ENCODE measurements around the gene DUXA. TPM values are rescaled to one million over a fixed set of nuclear protein-coding genes. Genes with fewer than 3 reads are reported as not detected.

The DUXA gene
- total RNA-seq, 1 donor from 2014 or later: not detected

GRCh38 chr19:57192993-57193392, 25.7 kb upstream of the DUXA start:
- Histone ChIP-seq H3K4me3 (peak overlapping the region in 1 of 2 donors; percentile 92), H3K4me1 (peaks cover 28% of the 10 kb centered on the region), H3K9me3 (no peaks in the 10 kb centered on the region), H3K27me3 (no peaks in the 10 kb centered on the region), H3K36me3 (peaks cover 0 to 46% of the 10 kb centered on the region in 2 donors), H3K27ac (no peak overlapping the region)
- TF ChIP-seq CTCF (IDR thresholded peaks at IDR 0.05) (no peak), POLR2A (IDR thresholded peaks at IDR 0.05) (no peak), POLR2AphosphoS5 (IDR thresholded peaks at IDR 0.05; ENCODE audit: insufficient read depth in 1 of 2, low read depth in 1 of 2) (no peak)
- intact Hi-C loops (cut with DNase I): no loop called here
- DNase-seq (ENCODE audit: extremely low spot score in 2 of 2): no peak

GRCh38 chr19:57192077-57192420, 24.8 kb upstream of the DUXA start:
- no peaks in the 10 kb centered on the region for H3K27me3 ChIP-seq
- peak in 1 of 2 donors; percentile 54 for DNase-seq (ENCODE audit: extremely low spot score in 2 of 2)
- H3K9me3 ChIP-seq: no peaks in the 10 kb centered on the region
- H3K27ac ChIP-seq: peak overlapping the region; percentile 87
- H3K4me1 ChIP-seq: peaks cover 28% of the 10 kb centered on the region
- peak overlapping the region; percentile 92 for H3K4me3 ChIP-seq
- peaks cover 0 to 38% of the 10 kb centered on the region in 2 donors for H3K36me3 ChIP-seq
- intact Hi-C loops (cut with DNase I): no loop called here
- TF ChIP-seq POLR2AphosphoS5 (IDR thresholded peaks at IDR 0.05; ENCODE audit: insufficient read depth in 1 of 2, low read depth in 1 of 2): no peak

- TF ChIP-seq POLR2AphosphoS5 (IDR thresholded peaks at IDR 0.05; ENCODE audit: insufficient read depth in 1 of 2, low read depth in 1 of 2) (peak; percentile 76 to 78), CTCF (IDR thresholded peaks at IDR 0.05) (no peak), POLR2A (IDR thresholded peaks at IDR 0.05) (peak in 1 of 2 donors; percentile 13)
- no peaks in the 10 kb centered on the region for H3K27me3 ChIP-seq
- H3K9me3 ChIP-seq: no peaks in the 10 kb centered on the region
- peaks cover 28% of the 10 kb centered on the region for H3K4me1 ChIP-seq
- peaks cover 0 to 32% of the 10 kb centered on the region in 2 donors for H3K36me3 ChIP-seq
- intact Hi-C loops (cut with DNase I): no loop called here
- peak in 1 of 2 donors; percentile 83 for DNase-seq (ENCODE audit: extremely low spot score in 2 of 2)
- peak within 1 kb of the TSS; percentile 92 for H3K4me3 ChIP-seq
- peak within 1 kb of the TSS; percentile 87 for H3K27ac ChIP-seq
These were observed 24.1 kb upstream of the DUXA start, which contains the start of gene ZNF264 for GRCh38 chr19:57191141-57192076. TSS of gene ZNF264 (plus strand) at chr19:57191500. CDS start at chr19:57191914, 414 bp downstream.

- peaks cover 28% of the 10 kb centered on the region for H3K4me1 ChIP-seq
- H3K27me3 ChIP-seq: no peaks in the 10 kb centered on the region
- intact Hi-C loops (cut with DNase I): no loop called here
- H3K4me3 ChIP-seq: no peak overlapping the region
- peaks cover 0 to 21% of the 10 kb centered on the region in 2 donors for H3K36me3 ChIP-seq
- TF ChIP-seq POLR2AphosphoS5 (IDR thresholded peaks at IDR 0.05; ENCODE audit: insufficient read depth in 1 of 2, low read depth in 1 of 2) (no peak), CTCF (IDR thresholded peaks at IDR 0.05) (no peak), POLR2A (IDR thresholded peaks at IDR 0.05) (no peak)
- H3K27ac ChIP-seq: no peak overlapping the region
- H3K9me3 ChIP-seq: no peaks in the 10 kb centered on the region
- no peak for DNase-seq (ENCODE audit: extremely low spot score in 2 of 2)
These were observed 23.0 kb upstream of the DUXA start for GRCh38 chr19:57190301-57190700.

- Histone ChIP-seq H3K27ac (peak overlapping the region; percentile 30), H3K36me3 (no peaks in the 10 kb centered on the region), H3K4me1 (peaks cover 7% of the 10 kb centered on the region), H3K9me3 (no peaks in the 10 kb centered on the region), H3K4me3 (peak overlapping the region; percentile 28 to 42), H3K27me3 (no peaks in the 10 kb centered on the region)
- TF ChIP-seq POLR2AphosphoS5 (IDR thresholded peaks at IDR 0.05; ENCODE audit: insufficient read depth in 1 of 2, low read depth in 1 of 2) (no peak), CTCF (IDR thresholded peaks at IDR 0.05) (no peak), POLR2A (IDR thresholded peaks at IDR 0.05) (no peak)
- intact Hi-C loops (cut with DNase I): no loop called here
- no peak for DNase-seq (ENCODE audit: extremely low spot score in 2 of 2)
These were observed 4.3 kb upstream of the DUXA start for GRCh38 chr19:57171551-57172081.

All from vagina (tissue), 2 donors.